HG02981 (cell line): ENCODE results near the gene MYBPHL.
A peak's percentile ranks its signal among the peaks of the same experiment; 100 is the strongest.

Experiments used
- ATAC-seq: cut with Tn5 transposase; IDR thresholded peaks from one replicate; pipeline ENCODE4 v1.9.1; 2021; ENCODE audit warnings: mild to moderate bottlenecking, moderate library complexity; ENCODE audit not compliant: unreplicated experiment

The MYBPHL gene

DNA sequence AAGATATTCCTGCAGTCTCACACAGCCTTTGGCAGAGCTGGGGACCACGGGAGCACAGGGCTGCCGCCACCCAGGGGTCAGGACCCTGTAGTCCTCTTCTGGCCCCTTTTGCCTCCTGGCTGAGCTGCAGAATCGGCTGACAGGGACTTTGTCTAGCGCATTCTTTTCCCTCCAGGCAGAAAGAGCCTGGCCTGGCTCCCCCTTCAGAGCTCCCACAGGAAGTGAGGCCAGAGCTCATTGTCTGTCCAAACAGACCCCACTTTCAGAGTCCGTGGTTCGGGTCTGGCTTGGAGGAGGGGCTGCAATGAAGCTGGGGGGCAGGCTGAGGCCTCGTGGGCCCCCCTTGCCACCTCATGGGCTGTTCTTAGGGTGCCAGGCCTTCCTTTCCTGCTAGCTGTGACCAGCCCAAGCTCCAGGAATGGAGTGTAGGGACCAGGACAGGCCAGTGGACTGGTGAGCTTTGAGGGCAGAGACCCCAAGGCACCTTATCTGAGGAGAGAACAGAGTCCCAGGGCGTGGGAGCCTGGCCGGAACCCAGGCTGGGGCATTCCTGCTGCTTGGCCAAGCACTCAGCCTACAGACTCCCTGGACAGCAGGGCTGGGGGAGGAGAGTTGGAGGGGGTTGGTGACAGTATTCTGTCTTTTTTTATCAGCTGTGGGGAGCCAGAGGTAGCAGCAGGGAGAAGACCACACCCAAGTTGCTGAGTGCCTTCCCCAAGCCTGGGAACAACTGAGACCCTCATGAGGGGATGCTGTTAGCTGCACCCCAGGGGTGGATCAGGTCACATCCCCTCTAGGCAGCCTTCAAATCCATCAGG lies 52.8 kb downstream of the MYBPHL start:
- no peak for ATAC-seq

- no peak for ATAC-seq
These were observed 53.7 kb downstream of the MYBPHL start for GRCh38 chr1:109252893-109253802.

- no peak for ATAC-seq
These were observed 54.5 kb downstream of the MYBPHL start for GRCh38 chr1:109252167-109252892.

GRCh38 chr1:109251277-109252166 lies 55.3 kb downstream of the MYBPHL start:
- ATAC-seq: no peak

GRCh38 chr1:109250454-109251276 lies 56.1 kb downstream of the MYBPHL start:
- ATAC-seq: no peak

DNA sequence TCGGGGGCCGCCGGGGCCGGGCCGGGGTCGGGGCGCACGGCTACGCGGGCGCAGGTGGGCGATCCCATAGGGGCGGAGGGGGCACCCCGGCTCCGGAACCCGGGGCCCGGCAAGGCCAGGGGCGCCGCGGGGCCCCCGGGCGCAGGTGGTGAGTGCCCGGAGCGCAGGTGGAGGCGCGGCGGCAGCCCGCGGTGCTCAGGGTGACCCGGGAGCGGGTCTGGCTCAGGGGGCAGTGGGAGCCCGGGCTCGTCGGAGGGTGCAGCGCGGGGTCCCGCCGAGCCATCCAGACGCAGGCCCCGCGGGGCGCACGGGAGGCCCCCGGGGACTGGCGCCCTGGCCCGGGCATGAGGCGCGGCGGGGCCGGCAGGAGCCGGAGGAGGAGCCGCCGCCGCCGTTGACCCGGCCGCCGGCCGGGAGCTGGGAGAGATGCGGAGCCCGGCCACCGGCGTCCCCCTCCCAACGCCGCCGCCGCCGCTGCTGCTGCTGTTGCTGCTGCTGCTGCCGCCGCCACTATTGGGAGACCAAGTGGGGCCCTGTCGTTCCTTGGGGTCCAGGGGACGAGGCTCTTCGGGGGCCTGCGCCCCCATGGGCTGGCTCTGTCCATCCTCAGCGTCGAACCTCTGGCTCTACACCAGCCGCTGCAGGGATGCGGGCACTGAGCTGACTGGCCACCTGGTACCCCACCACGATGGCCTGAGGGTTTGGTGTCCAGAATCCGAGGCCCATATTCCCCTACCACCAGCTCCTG lies 57.0 kb downstream of the MYBPHL start:
- ATAC-seq: peak; percentile 19

GRCh38 chr1:109248797-109249629 lies 57.8 kb downstream of the MYBPHL start, which contains the start of gene CELSR2:
TSS of gene CELSR2 (plus strand) at chr1:109249539. CDS start at chr1:109250080, 541 bp downstream.
- ATAC-seq: peak; percentile 80

DNA sequence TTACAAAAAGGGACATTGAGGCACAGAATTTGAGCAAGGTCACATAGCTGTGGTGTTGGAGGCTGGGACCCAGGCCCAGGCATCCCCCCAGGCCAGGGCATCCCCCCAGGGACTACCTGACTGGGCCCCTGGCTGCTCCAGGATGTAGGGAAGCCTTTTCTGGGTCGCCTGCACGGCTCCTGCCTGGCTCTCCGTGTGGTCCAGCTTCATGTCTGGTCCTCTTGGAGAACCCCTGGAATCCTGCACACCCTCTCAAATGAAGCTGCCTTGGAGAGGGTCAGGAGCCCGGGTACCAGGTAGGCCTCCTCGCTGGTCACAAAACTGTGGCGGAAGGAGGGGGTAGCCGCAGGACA lies 58.4 kb downstream of the MYBPHL start:
- no peak for ATAC-seq

DNA sequence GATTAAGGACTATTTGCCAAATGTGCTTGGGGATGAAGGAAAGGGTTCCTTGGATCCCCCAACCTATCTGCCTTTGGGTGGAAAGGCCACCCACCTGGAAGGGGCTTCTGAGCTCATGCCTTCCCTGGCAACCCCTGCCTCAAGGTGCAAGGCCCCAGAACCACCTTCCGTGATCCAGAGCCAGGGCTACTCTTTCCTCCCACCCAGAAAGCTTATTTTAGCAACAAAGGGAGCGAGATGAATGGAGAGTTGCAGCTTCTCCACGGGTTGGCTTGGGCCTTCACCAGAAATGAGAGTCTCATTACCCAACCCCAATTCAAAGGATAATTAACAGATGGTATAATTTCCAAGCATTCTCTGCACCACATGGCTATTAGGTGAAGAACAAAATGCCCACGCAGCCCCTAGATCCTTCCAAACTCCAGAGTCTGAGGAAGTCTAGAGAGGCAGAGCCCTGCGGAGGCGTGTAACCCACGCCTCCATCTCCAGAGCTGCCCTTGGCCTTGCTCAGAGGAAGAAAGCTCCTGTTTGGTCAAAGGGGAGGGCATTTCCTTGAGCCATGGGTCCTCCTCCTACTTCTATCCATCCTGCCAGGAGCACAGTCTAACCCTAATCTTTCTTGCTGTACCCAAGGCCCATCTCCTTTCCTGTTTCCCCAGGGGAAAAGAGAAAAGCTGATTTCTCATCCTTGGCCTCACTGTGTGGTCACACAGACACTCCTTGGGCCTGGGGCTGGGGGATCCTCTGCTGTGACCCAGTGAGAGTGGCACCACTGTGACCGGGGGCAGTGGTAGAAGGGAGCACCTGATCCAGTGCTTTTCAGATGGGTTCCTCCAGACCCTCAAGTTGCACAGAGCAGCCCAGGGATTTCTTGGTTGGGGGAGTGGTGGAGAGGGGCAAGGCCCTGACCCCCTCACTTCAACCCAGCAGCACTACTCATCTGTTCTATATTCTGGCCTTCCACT lies 59.1 kb downstream of the MYBPHL start:
- ATAC-seq: no peak

DNA sequence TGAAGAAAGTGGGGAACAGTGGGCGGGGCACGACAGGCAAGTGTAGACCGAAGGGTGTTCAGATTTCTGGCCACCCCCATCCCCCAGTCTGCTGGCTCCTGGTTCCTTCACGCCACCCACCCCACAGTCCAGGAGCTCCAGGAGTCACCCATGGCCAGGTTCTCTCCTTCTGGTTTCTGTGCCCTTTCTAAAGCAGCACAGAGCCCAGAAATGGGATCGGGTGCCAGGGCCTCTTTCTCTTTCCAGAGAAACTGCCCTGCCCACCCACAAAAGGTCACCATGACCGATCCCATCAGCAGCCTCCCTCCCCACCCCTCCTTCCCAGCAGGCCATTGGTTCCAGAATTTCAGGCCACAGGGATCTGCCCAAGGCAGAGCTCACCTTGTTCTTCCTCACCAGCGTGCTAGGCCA lies 60.7 kb downstream of the MYBPHL start:
- ATAC-seq: no peak

GRCh38 chr1:109243860-109244552 lies 62.8 kb downstream of the MYBPHL start:
- ATAC-seq: no peak

GRCh38 chr1:109243221-109243620 lies 63.6 kb downstream of the MYBPHL start:
- no peak for ATAC-seq

- no peak for ATAC-seq
These were observed 64.4 kb downstream of the MYBPHL start for GRCh38 chr1:109242387-109242786.
